ENCODE results near the gene JAG2.
"Not testable (repeated sequence)": the region's sequence is repeated elsewhere in the genome, so short reads cannot be mapped to it uniquely, and the experiment has no call there.

The JAG2 gene

GRCh38 chr14:105136401-105137322 is 31.9 kb downstream of the JAG2 start:
- DNase-seq, result no peak

GRCh38 chr14:105135700-105136395 is 32.7 kb downstream of the JAG2 start:
- no peak for DNase-seq

GRCh38 chr14:105132921-105133654 is 35.5 kb downstream of the JAG2 start:
- no peak for DNase-seq

GRCh38 chr14:105131241-105131640 is 37.3 kb downstream of the JAG2 start:
- DNase-seq, result no peak

GRCh38 chr14:105128059-105128458 is 40.5 kb downstream of the JAG2 start:
- no peak for DNase-seq

- DNase-seq, result no peak
Observed at GRCh38 chr14:105126981-105127329, 41.6 kb downstream of the JAG2 start.

- DNase-seq, result no peak
Observed at GRCh38 chr14:105126126-105126980, 42.2 kb downstream of the JAG2 start.

- DNase-seq, result no peak
Observed at GRCh38 chr14:105124823-105125222, 43.8 kb downstream of the JAG2 start.

GRCh38 chr14:105123981-105124765 is 44.4 kb downstream of the JAG2 start:
- DNase-seq, result no peak

GRCh38 chr14:105123064-105123665 is 45.4 kb downstream of the JAG2 start:
- no peak for DNase-seq

- no peak for DNase-seq
Observed at GRCh38 chr14:105120056-105120455, 48.5 kb downstream of the JAG2 start.

GRCh38 chr14:105119408-105120025 is 49.1 kb downstream of the JAG2 start:
- DNase-seq, result no peak

- no peak for DNase-seq
Observed at GRCh38 chr14:105118646-105119407, 49.7 kb downstream of the JAG2 start.

- DNase-seq, result no peak
Observed at GRCh38 chr14:105117710-105118385, 50.7 kb downstream of the JAG2 start.

GRCh38 chr14:105117257-105117646 is 51.3 kb downstream of the JAG2 start:
- no peak for DNase-seq

GRCh38 chr14:105116451-105117256 is 51.9 kb downstream of the JAG2 start:
- DNase-seq, result no peak

- DNase-seq, result not testable (repeated sequence)
Observed at GRCh38 chr14:105109243-105109642, 59.3 kb downstream of the JAG2 start.

- no peak for DNase-seq
Observed at GRCh38 chr14:105108516-105108864, 60.1 kb downstream of the JAG2 start.
